Trophoblast cell (in vitro differentiated cells and primary cell): ENCODE data around the gene OPCML.

Experiments used
- DNase-seq, 2 donors: peaks; one replicate each; pipeline ENCODE4 v3.0.0-alpha.2; 2016
- H2AFZ ChIP-seq: 2 replicates; pipeline ENCODE4 v1.6.1; 2013; ENCODE audit warnings: low read length, moderate library complexity, mild to moderate bottlenecking; ENCODE audit not compliant: insufficient read depth, poor library complexity
- H2AK5ac ChIP-seq: 2 replicates; pipeline ENCODE4 v1.6.1; 2013; ENCODE audit warnings: mild to moderate bottlenecking, low read length
- H2BK120ac ChIP-seq: 2 replicates; pipeline ENCODE4 v1.6.1; 2013; ENCODE audit warnings: low read length, mild to moderate bottlenecking, moderate library complexity; ENCODE audit not compliant: insufficient read depth, poor library complexity
- H2BK12ac ChIP-seq: 2 replicates; pipeline ENCODE4 v1.6.1; 2013; ENCODE audit warnings: mild to moderate bottlenecking, low read length, moderate library complexity
- H2BK5ac ChIP-seq: 2 replicates; pipeline ENCODE4 v1.6.1; 2013; ENCODE audit warnings: low read length, low read depth, moderate library complexity, mild to moderate bottlenecking; ENCODE audit not compliant: poor library complexity
- H3K14ac ChIP-seq: 2 replicates; pipeline ENCODE4 v1.6.1; 2013; ENCODE audit warnings: mild to moderate bottlenecking, low read length
- H3K18ac ChIP-seq: 2 replicates; pipeline ENCODE4 v1.6.1; 2013; ENCODE audit warnings: mild to moderate bottlenecking, low read length
- H3K23ac ChIP-seq: 2 replicates; pipeline ENCODE4 v1.6.1; 2013; ENCODE audit warnings: low read length
- H3K27ac ChIP-seq: 2 replicates; pipeline ENCODE4 v1.5.1; 2013; ENCODE audit warnings: low read depth, mild to moderate bottlenecking, inconsistent platforms, low read length, moderate library complexity
- H3K27me3 ChIP-seq: 2 replicates; pipeline ENCODE4 v1.6.1; 2013; ENCODE audit warnings: inconsistent platforms, mild to moderate bottlenecking, low read length, moderate library complexity; ENCODE audit not compliant: insufficient read depth
- H3K36me3 ChIP-seq, 2 experiments: 1 replicate in 1 of 2; 2 replicates in 1 of 2; pipeline ENCODE4 v1.6.1; 2013; ENCODE audit warnings: low read length in 2 of 2, mild to moderate bottlenecking in 2 of 2, moderate library complexity in 1 of 2; ENCODE audit not compliant: insufficient read depth in 2 of 2, control insufficient read depth in 1 of 2
- H3K4ac ChIP-seq: 2 replicates; pipeline ENCODE4 v1.6.1; 2013; ENCODE audit warnings: low read depth, mild to moderate bottlenecking, low read length, moderate library complexity
- H3K4me1 ChIP-seq, 2 experiments: 1 replicate in 1 of 2; 2 replicates in 1 of 2; pipeline ENCODE4 v1.6.1; 2013; ENCODE audit warnings: low read length in 2 of 2, mild to moderate bottlenecking in 2 of 2, moderate library complexity in 1 of 2; ENCODE audit not compliant: insufficient read depth in 2 of 2, control insufficient read depth in 1 of 2
- H3K4me2 ChIP-seq: 2 replicates; pipeline ENCODE4 v1.6.1; 2013; ENCODE audit warnings: inconsistent platforms, mild to moderate bottlenecking, low read length, moderate library complexity
- H3K4me3 ChIP-seq: 2 replicates; pipeline ENCODE4 v1.5.1; 2013; ENCODE audit warnings: mild to moderate bottlenecking, low read depth, low read length, inconsistent platforms
- H3K79me1 ChIP-seq: one replicate; pipeline ENCODE4 v1.6.1; 2013; ENCODE audit warnings: low read length
- H3K79me2 ChIP-seq: 2 replicates; pipeline ENCODE4 v1.6.1; 2013; ENCODE audit warnings: low read length, mild to moderate bottlenecking; ENCODE audit not compliant: control insufficient read depth, insufficient read depth, poor library complexity
- H3K9ac ChIP-seq: 2 replicates; pipeline ENCODE4 v1.6.1; 2013; ENCODE audit warnings: mild to moderate bottlenecking, low read length
- H3K9me3 ChIP-seq: 2 replicates; pipeline ENCODE4 v1.6.1; 2013; ENCODE audit warnings: low read depth, mild to moderate bottlenecking, control low read depth, inconsistent platforms, low read length; ENCODE audit not compliant: insufficient read depth
- H4K12ac ChIP-seq: 2 replicates; pipeline ENCODE4 v1.6.1; 2013; ENCODE audit warnings: low read depth, mild to moderate bottlenecking, low read length, moderate library complexity
- H4K8ac ChIP-seq: 2 replicates; pipeline ENCODE4 v1.6.1; 2013; ENCODE audit warnings: low read depth, mild to moderate bottlenecking, low read length, moderate library complexity
- H4K91ac ChIP-seq: one replicate; pipeline ENCODE4 v1.6.1; 2013; ENCODE audit warnings: low read depth, mild to moderate bottlenecking, low read length, moderate library complexity
- WGBS: extraction: QIAGEN DNeasy Blood & Tissue Kit; methylation state at CpG from one replicate; pipeline ENCODE4 v1.1.7; 2013; ENCODE audit warnings: missing lambda C conversion rate; ENCODE audit not compliant: insufficient read length, insufficient coverage; ENCODE audit errors: extremely low coverage; 5-methylcytosine and 5-hydroxymethylcytosine counted together

The OPCML gene

DNA sequence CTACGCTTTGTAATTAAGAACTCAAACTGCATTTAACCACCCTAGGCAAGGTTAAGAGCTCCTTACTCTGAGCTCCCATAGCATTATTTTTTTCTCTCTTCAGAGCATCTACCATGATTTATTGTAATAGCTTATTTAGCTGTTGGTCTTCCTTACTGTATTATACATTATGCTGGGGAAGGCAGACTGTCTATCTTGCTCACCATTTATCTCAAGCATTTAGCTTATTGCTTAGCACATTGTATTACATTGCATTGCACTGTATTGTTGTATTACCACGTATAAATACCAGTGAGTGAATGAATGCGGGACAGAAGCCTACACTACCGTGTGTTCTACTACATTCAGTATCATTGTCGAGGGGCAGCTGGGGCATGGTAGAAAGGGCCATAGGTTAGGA is 324.3 kb downstream of the OPCML start:
- no peak overlapping the region for H2BK12ac ChIP-seq

DNA sequence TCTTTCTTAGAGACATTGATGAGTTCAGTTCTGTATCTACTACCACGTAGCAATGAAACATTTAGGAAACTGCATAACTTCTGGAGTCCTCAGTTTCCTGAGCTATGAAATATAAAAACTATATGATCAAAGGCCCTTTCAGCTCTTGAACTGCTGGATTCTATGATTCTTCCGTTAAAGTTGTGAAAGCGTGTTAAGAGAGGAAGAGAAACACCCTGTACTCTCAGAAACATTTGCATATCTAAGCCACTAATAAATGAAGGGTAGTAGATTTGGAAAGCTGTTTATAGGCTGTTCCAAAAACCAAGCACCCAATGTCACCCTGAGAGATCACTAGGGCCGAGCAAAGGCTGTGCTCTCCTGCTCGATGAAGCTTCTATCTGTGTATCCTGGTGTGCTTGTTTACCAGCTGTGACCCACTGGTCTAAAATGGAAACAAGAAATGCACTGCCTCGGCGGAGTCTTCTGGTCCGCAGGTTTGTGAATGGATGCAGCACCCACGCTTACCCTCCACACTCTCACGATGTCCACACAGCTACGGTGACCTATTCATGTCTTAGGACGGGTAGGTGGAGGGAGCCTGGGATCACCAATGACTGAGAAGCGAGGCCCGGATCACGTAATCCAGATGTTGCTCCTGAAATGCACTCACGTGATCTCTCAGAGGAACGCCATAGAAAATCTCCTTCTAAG is 325.8 kb downstream of the OPCML start:
- H2BK12ac ChIP-seq: no peak overlapping the region
- H3K4me2 ChIP-seq: no peak overlapping the region
- H3K4me1 ChIP-seq: no peaks in the 10 kb centered on the region
- H3K14ac ChIP-seq: no peak overlapping the region
- DNase-seq: no peak
- no peak overlapping the region for H3K23ac ChIP-seq
- no peak overlapping the region for H2AK5ac ChIP-seq
- no peak overlapping the region for H2BK5ac ChIP-seq
- no peaks in the 10 kb centered on the region for H3K27me3 ChIP-seq
- H4K12ac ChIP-seq: no peak overlapping the region
- WGBS: no CpG with 5 or more reads among the region's 17 CpGs
- no peak overlapping the region for H3K4ac ChIP-seq
- H3K79me1 ChIP-seq: no peaks in the 10 kb centered on the region
- no peaks in the 10 kb centered on the region for H3K36me3 ChIP-seq
- no peak overlapping the region for H4K8ac ChIP-seq
- H4K91ac ChIP-seq: no peak overlapping the region
- no peak overlapping the region for H2BK120ac ChIP-seq
- no peak overlapping the region for H3K9ac ChIP-seq
- no peak overlapping the region for H2AFZ ChIP-seq
- peaks cover 3% of the 10 kb centered on the region for H3K9me3 ChIP-seq
- H3K27ac ChIP-seq: no peak overlapping the region
- no peaks in the 10 kb centered on the region for H3K79me2 ChIP-seq
- H3K4me3 ChIP-seq: no peak overlapping the region
- H3K18ac ChIP-seq: no peak overlapping the region

More for the DNA sequence above, 324.3 kb downstream of the OPCML start:
- Histone ChIP-seq H2BK5ac (no peak overlapping the region), H3K9me3 (peaks cover 3% of the 10 kb centered on the region), H4K12ac (no peak overlapping the region), H3K79me2 (no peaks in the 10 kb centered on the region), H4K8ac (no peak overlapping the region), H2AFZ (no peak overlapping the region), H3K36me3 (no peaks in the 10 kb centered on the region), H2AK5ac (no peak overlapping the region), H3K9ac (no peak overlapping the region), H3K14ac (no peak overlapping the region), H3K23ac (no peak overlapping the region), H3K4me2 (no peak overlapping the region), H4K91ac (no peak overlapping the region), H3K4me3 (no peak overlapping the region), H3K27ac (no peak overlapping the region), H3K79me1 (no peaks in the 10 kb centered on the region), H3K18ac (no peak overlapping the region), H3K4me1 (no peaks in the 10 kb centered on the region), H2BK120ac (no peak overlapping the region), H3K4ac (no peak overlapping the region), H3K27me3 (no peaks in the 10 kb centered on the region)
- DNase-seq: no peak
- no CpG with 5 or more reads among the region's 5 CpGs for WGBS

DNA sequence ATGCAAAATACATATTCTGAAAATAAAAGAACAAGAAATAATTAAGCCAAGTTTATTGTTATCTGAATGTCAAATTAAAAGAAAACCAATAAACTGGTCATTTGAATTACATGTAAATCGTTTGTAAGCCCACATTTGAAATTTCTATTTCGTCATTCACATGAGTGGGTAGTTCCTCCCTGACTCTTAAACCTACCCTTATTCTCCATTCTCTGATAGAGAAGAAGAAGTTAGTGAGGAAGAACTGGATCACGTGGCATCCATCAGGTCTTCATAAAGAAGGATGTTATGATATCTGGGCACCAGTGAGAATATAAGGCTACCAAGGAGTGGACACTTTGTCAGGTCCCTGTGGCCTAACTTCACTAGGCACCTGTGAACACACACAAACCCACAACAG is 328.1 kb downstream of the OPCML start:
- Histone ChIP-seq H4K91ac (no peak overlapping the region), H3K79me1 (no peaks in the 10 kb centered on the region), H2AFZ (no peak overlapping the region), H3K4me2 (no peak overlapping the region), H3K23ac (no peak overlapping the region), H3K4ac (no peak overlapping the region), H3K9ac (no peak overlapping the region), H3K36me3 (no peaks in the 10 kb centered on the region), H4K12ac (no peak overlapping the region), H3K4me1 (no peaks in the 10 kb centered on the region), H2BK120ac (no peak overlapping the region), H3K9me3 (peaks cover 3% of the 10 kb centered on the region), H3K18ac (no peak overlapping the region), H2BK5ac (no peak overlapping the region), H3K14ac (no peak overlapping the region), H2AK5ac (no peak overlapping the region), H3K27me3 (no peaks in the 10 kb centered on the region), H2BK12ac (no peak overlapping the region), H4K8ac (no peak overlapping the region), H3K79me2 (no peaks in the 10 kb centered on the region), H3K4me3 (no peak overlapping the region), H3K27ac (no peak overlapping the region)
- no CpG with 5 or more reads among the region's 3 CpGs for WGBS
- no peak for DNase-seq

GRCh38 chr11:133202816-133203215 is 329.5 kb downstream of the OPCML start:
- H3K27me3 ChIP-seq: no peaks in the 10 kb centered on the region
- no CpG with 5 or more reads among the region's 8 CpGs for WGBS
- DNase-seq: no peak

More at GRCh38 chr11:133202816-133203215, 329.5 kb downstream of the OPCML start:
- no peak overlapping the region for H3K4me3 ChIP-seq
- H4K8ac ChIP-seq: no peak overlapping the region
- H3K4me2 ChIP-seq: no peak overlapping the region
- H3K4ac ChIP-seq: no peak overlapping the region
- no peak overlapping the region for H2BK120ac ChIP-seq
- H4K91ac ChIP-seq: no peak overlapping the region
- H3K79me2 ChIP-seq: no peaks in the 10 kb centered on the region
- no peak overlapping the region for H3K18ac ChIP-seq
- no peak overlapping the region for H2BK12ac ChIP-seq
- H3K27ac ChIP-seq: no peak overlapping the region
- no peak overlapping the region for H2AK5ac ChIP-seq
- no peaks in the 10 kb centered on the region for H3K36me3 ChIP-seq
- no peak overlapping the region for H2AFZ ChIP-seq
- H4K12ac ChIP-seq: no peak overlapping the region
- H3K14ac ChIP-seq: no peak overlapping the region
- H3K4me1 ChIP-seq: no peaks in the 10 kb centered on the region
- H3K9ac ChIP-seq: no peak overlapping the region
- H3K23ac ChIP-seq: no peak overlapping the region
- no peak overlapping the region for H2BK5ac ChIP-seq
- H3K9me3 ChIP-seq: peaks cover 3% of the 10 kb centered on the region
- H3K79me1 ChIP-seq: no peaks in the 10 kb centered on the region
